K562 (cell line): ENCODE measurements around the gene ST6GALNAC1. TPM values are rescaled to one million over a fixed set of nuclear protein-coding genes. Genes with fewer than 3 reads are reported as not detected.
A peak's percentile ranks its signal among the peaks of the same experiment; 100 is the strongest.

Experiments
- ATAC-seq: fragments of 200-7000 bp; cut with Tn5 transposase; 3 replicates; pipeline ENCODE4 v1.9.1; 2020; ENCODE audit warnings: moderate library complexity
- BruUV-seq: library from RNA; stranded (reverse); fragments of 400-500 nt; replicated peaks from 2 replicates; lab custom pipeline; 2021; lab: Mats Ljungman, UMichigan
- CTCF ChIA-PET: fragments of 300-600 bp; formaldehyde crosslinking; extraction: SDS; loops from one replicate; lab custom pipeline; 2021; ENCODE audit warnings: low intra/inter-chr PET ratio; lab: Yijun Ruan, JAX
- POLR2A ChIA-PET: fragments of 300-600, 350-650 bp; sonication (Branson Sonifier 250); formaldehyde crosslinking; extraction: SDS; loops from one replicate; lab custom pipeline; 2021; ENCODE audit warnings: antibody characterized with exemption, inconsistent platforms; lab: Yijun Ruan, JAX
- DNase-seq, 4 experiments: peaks; one replicate each; pipeline versions ENCODE4 v3.0.0 to v3.0.0-alpha.2; 2011 to 2018; ENCODE audit warnings: low spot score in 3 of 4, mixed read lengths in 3 of 4; ENCODE audit errors: extremely low read depth in 1 of 4
- FAIRE-seq: peaks from 2 replicates; lab custom pipeline; 2011; peaks lifted over from hg19 to GRCh38; lab: Jason Lieb, UNC
- H2AFZ ChIP-seq: 2 replicates; pipeline ENCODE4 v1.6.0; 2011; ENCODE audit warnings: low read depth, low read length, control low read depth, inconsistent platforms
- H3K27ac ChIP-seq: fragments of 200-600 bp; 3 replicates; pipeline ENCODE4 v1.8.0; 2011; ENCODE audit warnings: low read depth, mild to moderate bottlenecking, control low read depth, inconsistent platforms, low read length, moderate library complexity, mixed read lengths; ENCODE audit errors: extremely low read depth
- H3K27me3 ChIP-seq, 2 experiments: fragments of 300-600 bp in 1 of 2; 2 replicates in 1 of 2; 3 replicates in 1 of 2; pipeline versions ENCODE4 v1.6.0 to v1.8.0; 2011; ENCODE audit warnings: inconsistent platforms in 2 of 2, low read length in 2 of 2, mild to moderate bottlenecking in 1 of 2, mixed read lengths in 1 of 2, moderate library complexity in 1 of 2; ENCODE audit not compliant: control insufficient read depth in 2 of 2, insufficient read depth in 2 of 2
- H3K36me3 ChIP-seq: fragments of 300-600 bp; 3 replicates; pipeline ENCODE4 v1.8.0; 2011; ENCODE audit warnings: mild to moderate bottlenecking, low read length, inconsistent platforms; ENCODE audit not compliant: control insufficient read depth, insufficient read depth
- H3K4me1 ChIP-seq, 2 experiments: fragments of 200-600 bp in 1 of 2; replicated peaks in 1 of 2; 2 replicates in 1 of 2; 3 replicates in 1 of 2; pipeline versions ENCODE4 v1.5.1 to v1.8.0; 2011; ENCODE audit warnings: inconsistent platforms in 2 of 2, low read length in 2 of 2, mild to moderate bottlenecking in 1 of 2, mixed read lengths in 1 of 2, moderate library complexity in 1 of 2; ENCODE audit not compliant: control insufficient read depth in 2 of 2, insufficient read depth in 2 of 2
- H3K4me2 ChIP-seq: 2 replicates; pipeline ENCODE4 v1.6.1; 2011; ENCODE audit warnings: low read length, control low read depth, inconsistent platforms, mixed read lengths; ENCODE audit not compliant: insufficient read depth
- H3K4me3 ChIP-seq: fragments of 200-600 bp; sonication (generic), shearing (Covaris generic); 2 replicates; pipeline ENCODE4 v1.5.1; 2016; ENCODE audit warnings: control low read depth, inconsistent platforms
- H3K79me2 ChIP-seq: fragments of 200-600 bp; 3 replicates; pipeline ENCODE4 v1.8.0; 2011; ENCODE audit warnings: low read length, inconsistent platforms; ENCODE audit not compliant: control insufficient read depth, insufficient read depth
- H3K9ac ChIP-seq, 2 experiments: 2 replicates each; pipeline versions ENCODE4 v1.6.0 to v1.6.1; 2011; ENCODE audit warnings: low read depth in 2 of 2, low read length in 2 of 2, control low read depth in 1 of 2, inconsistent platforms in 1 of 2, mild to moderate bottlenecking in 1 of 2, mixed read lengths in 1 of 2; ENCODE audit not compliant: insufficient read depth in 1 of 2
- H3K9me1 ChIP-seq: one replicate; pipeline ENCODE4 v1.6.0; 2011; ENCODE audit warnings: inconsistent platforms, mild to moderate bottlenecking, low read length, moderate library complexity; ENCODE audit not compliant: control insufficient read depth, insufficient read depth
- H3K9me3 ChIP-seq: replicated peaks from 2 replicates; pipeline ENCODE4 v1.5.1; 2011; ENCODE audit warnings: low read depth, low read length, inconsistent platforms; ENCODE audit not compliant: control insufficient read depth, insufficient read depth
- H4K20me1 ChIP-seq: replicated peaks from 2 replicates; pipeline ENCODE4 v1.6.1; 2011; ENCODE audit warnings: low read length, inconsistent platforms, mixed read lengths; ENCODE audit not compliant: control insufficient read depth, insufficient read depth
- ATF1 ChIP-seq, 2 experiments: fragments of 450-650 bp in 1 of 2; IDR thresholded peaks; 2 replicates each; pipeline ENCODE4 v1.6.1; 2016; ENCODE audit warnings: missing compliant biosample characterization in 1 of 2, missing genetic modification characterization in 1 of 2
- HEY1 ChIP-seq: fragments of 250-450 bp; sonication (Bioruptor Pico); IDR thresholded peaks from 2 replicates; pipeline ENCODE4 v1.5.0; 2020; ENCODE audit warnings: mild to moderate bottlenecking, moderate library complexity, borderline replicate concordance
- HMG20A ChIP-seq: fragments of 450-650 bp; formaldehyde crosslinking; conservative IDR thresholded peaks from 2 replicates; pipeline ENCODE4 v1.4.0; 2020; ENCODE audit warnings: mild to moderate bottlenecking, mixed read lengths
- NCOR1 ChIP-seq: fragments of 450-650 bp; IDR thresholded peaks from 2 replicates; pipeline ENCODE4 v1.6.1; 2016; ENCODE audit warnings: mild to moderate bottlenecking, moderate library complexity
- POLR2A ChIP-seq: fragments of 450-650 bp; conservative IDR thresholded peaks from 2 replicates; pipeline ENCODE4 v1.6.1; 2016
- RAD21 ChIP-seq, 2 experiments: fragments of 250-450 bp in 1 of 2; fragments of 450-650 bp in 1 of 2; sonication (Bioruptor Pico) in 1 of 2; formaldehyde crosslinking in 1 of 2; IDR thresholded peaks in 1 of 2; conservative IDR thresholded peaks in 1 of 2; 2 replicates each; pipeline versions ENCODE4 v1.4.0 to v1.8.0; 2020 to 2022; ENCODE audit warnings: mild to moderate bottlenecking in 2 of 2, moderate library complexity in 1 of 2
- RBM39 ChIP-seq: fragments of 200-400 bp; formaldehyde crosslinking; optimal IDR thresholded peaks from 2 replicates; pipeline ENCODE3; 2018; ENCODE audit warnings: low read depth, low read length
- SP2 ChIP-seq: IDR thresholded peaks from 2 replicates; pipeline ENCODE4 v1.6.1; 2011; ENCODE audit warnings: mild to moderate bottlenecking, low read depth, low read length, moderate library complexity; ENCODE audit not compliant: poor library complexity, severe bottlenecking; ENCODE audit errors: extremely low read depth
- SREBF1 ChIP-seq: fragments of 150-350 bp; IDR thresholded peaks from 2 replicates; pipeline ENCODE4 v1.6.1; 2014; ENCODE audit warnings: antibody characterized with exemption, low read depth, low read length, borderline replicate concordance
- TCF7L2 ChIP-seq: fragments of 150-350 bp; IDR thresholded peaks from 2 replicates; pipeline ENCODE4 v1.6.1; 2016; ENCODE audit warnings: low read depth, mild to moderate bottlenecking, low read length, moderate library complexity
- ZNF184 ChIP-seq: sonication (generic); formaldehyde crosslinking; IDR thresholded peaks from 2 replicates; pipeline ENCODE4 v1.5.0; 2020; ENCODE audit warnings: missing genetic modification reagents
- ZNF444 ChIP-seq: fragments of 250-450 bp; sonication (Bioruptor Pico); IDR thresholded peaks from 2 replicates; pipeline ENCODE4 v1.4.0; 2020; ENCODE audit warnings: mild to moderate bottlenecking, moderate library complexity
- ZNF696 ChIP-seq: fragments of 250-450 bp; sonication (Bioruptor Pico); conservative IDR thresholded peaks from 2 replicates; pipeline ENCODE4 v1.4.0; 2020; ENCODE audit warnings: mild to moderate bottlenecking, moderate library complexity
- ZNF75A ChIP-seq: fragments of 450-650 bp; formaldehyde crosslinking; IDR thresholded peaks from 2 replicates; pipeline ENCODE4 v1.4.0; 2020; ENCODE audit warnings: mild to moderate bottlenecking
- ZSCAN29 ChIP-seq: fragments of 450-650 bp; IDR thresholded peaks from 2 replicates; pipeline ENCODE4 v1.6.1; 2017
- WGBS: fragments of 100-300 bp; shearing (Covaris generic); methylation state at CpG from one replicate; pipeline ENCODE4 v1.1.6; 2016; ENCODE audit warnings: low coverage, mixed read lengths; ENCODE audit not compliant: insufficient coverage; ENCODE audit errors: missing lambda C conversion rate; 5-methylcytosine and 5-hydroxymethylcytosine counted together
- in situ Hi-C: fragments of 300-500 bp; cut with MboI; formaldehyde crosslinking; loops from 4 replicates; pipeline ENCODE4 v1.15.0; 2018; ENCODE audit warnings: inconsistent platforms, mixed read lengths
- intact Hi-C: fragments of 100-400 bp; cut with micrococcal nuclease; formaldehyde crosslinking; loops from 2 replicates; pipeline ENCODE4 v1.14.2; 2022
- polyA plus RNA-seq, 8 experiments: library from polyadenylated mRNA; depleted of rRNA in 4 of 8; stranded (reverse) in 5 of 8; unstranded in 3 of 8; fragments of >200 nt; fragmentation: Nextera tagmentation in 2 of 8; fragmentation: Illumina TruSeq in 1 of 8; extraction: Ambion mirVana in 2 of 8; extraction: Trizol in 1 of 8; gene quantifications; 2 replicates each; pipeline versions ENCODE4 v1.2.1 to v1.2.3, GENCODE V29; 2011 to 2014; ENCODE audit warnings: inconsistent platforms in 1 of 8, missing spikeins in 1 of 8
- total RNA-seq, 7 experiments: library from RNA; depleted of rRNA in 6 of 7; stranded (reverse); fragments of >200 nt in 6 of 7; fragmentation: Illumina TruSeq in 2 of 7; extraction: Trizol in 2 of 7; gene quantifications; 2 replicates each; pipeline versions ENCODE4 v1.2.1 to v1.2.3, GENCODE V29; 2011 to 2021; ENCODE audit warnings: low replicate concordance in 1 of 7
- TF ChIP-seq, protein P1 (sequence below): sonication (generic); formaldehyde crosslinking; IDR thresholded peaks from 2 replicates; pipeline ENCODE4 v1.9.0; 2022; ENCODE audit warnings: mild to moderate bottlenecking, missing genetic modification reagents
- TF ChIP-seq, protein P2 (sequence below): sonication (generic); formaldehyde crosslinking; IDR thresholded peaks from 2 replicates; pipeline ENCODE4 v1.8.0; 2022; ENCODE audit warnings: mild to moderate bottlenecking, low read depth, missing genetic modification reagents
- TF ChIP-seq, protein P3 (sequence below): IDR thresholded peaks from 2 replicates; pipeline ENCODE4 v1.6.1; 2011; ENCODE audit warnings: borderline replicate concordance, low read depth, mild to moderate bottlenecking, moderate library complexity, low read length; ENCODE audit not compliant: insufficient read depth, poor library complexity, severe bottlenecking

The ST6GALNAC1 gene
- total and polyA plus RNA-seq, 9 of the 15 experiments (the other 6 are each of a cell fraction or from before 2014, with no cell fraction given): 20.6 to 68.4 (median 50.5) TPM

DNA sequence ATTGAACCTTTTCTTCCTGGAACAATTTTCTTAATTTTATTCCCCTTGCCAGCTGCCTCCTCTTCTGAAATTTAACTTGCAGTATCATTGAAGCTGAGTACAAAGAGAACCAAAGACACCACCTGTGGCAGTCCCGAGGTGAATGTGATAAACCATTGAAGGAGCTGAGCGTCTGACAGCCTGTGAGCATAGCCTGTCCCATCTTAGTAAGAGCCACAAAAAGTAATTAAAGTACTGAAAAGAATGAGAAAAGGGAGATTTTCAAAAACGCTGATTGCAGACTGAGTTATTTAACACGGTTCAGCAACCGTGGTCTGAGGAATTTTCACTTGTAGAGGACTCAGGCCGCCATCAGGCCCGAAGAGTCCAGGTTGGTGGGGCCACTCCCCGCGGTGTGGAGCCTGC lies 27.2 kb upstream of the ST6GALNAC1 start:
- peak overlapping the region; percentile 85 for H3K4me2 ChIP-seq
- H3K4me3 ChIP-seq: 0 out of 2 replicates have a peak overlapping the region, but pooled peaks have one; percentile 22
- TF ChIP-seq HEY1 (CRISPR knock-in tag) (no peak), ZNF444 (CRISPR knock-in tag) (no peak), SREBF1 (no peak), ZNF184 (CRISPR knock-in tag) (peak; percentile 93), RAD21 (CRISPR knock-in tag; conservative IDR thresholded peaks at IDR 0.05 in 1 of 2, IDR thresholded peaks at IDR 0.05 in 1 of 2) (no peak), HMG20A (CRISPR knock-in tag) (no peak), ZSCAN29 (no peak), ZNF75A (CRISPR knock-in tag) (no peak), POLR2A (no peak), TCF7L2 (no peak), SP2 (no peak), RBM39 (no peak), NCOR1 (no peak), ZNF696 (CRISPR knock-in tag) (no peak), ATF1 (CRISPR knock-in tag; IDR thresholded peaks at IDR 0.05) (no peak), ATF1 (tag; IDR thresholded peaks at IDR 0.05) (no peak)
- TF ChIP-seq, protein P1, sequence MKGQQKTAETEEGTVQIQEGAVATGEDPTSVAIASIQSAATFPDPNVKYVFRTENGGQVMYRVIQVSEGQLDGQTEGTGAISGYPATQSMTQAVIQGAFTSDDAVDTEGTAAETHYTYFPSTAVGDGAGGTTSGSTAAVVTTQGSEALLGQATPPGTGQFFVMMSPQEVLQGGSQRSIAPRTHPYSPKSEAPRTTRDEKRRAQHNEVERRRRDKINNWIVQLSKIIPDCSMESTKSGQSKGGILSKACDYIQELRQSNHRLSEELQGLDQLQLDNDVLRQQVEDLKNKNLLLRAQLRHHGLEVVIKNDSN: no peak
- TF ChIP-seq, protein P2, sequence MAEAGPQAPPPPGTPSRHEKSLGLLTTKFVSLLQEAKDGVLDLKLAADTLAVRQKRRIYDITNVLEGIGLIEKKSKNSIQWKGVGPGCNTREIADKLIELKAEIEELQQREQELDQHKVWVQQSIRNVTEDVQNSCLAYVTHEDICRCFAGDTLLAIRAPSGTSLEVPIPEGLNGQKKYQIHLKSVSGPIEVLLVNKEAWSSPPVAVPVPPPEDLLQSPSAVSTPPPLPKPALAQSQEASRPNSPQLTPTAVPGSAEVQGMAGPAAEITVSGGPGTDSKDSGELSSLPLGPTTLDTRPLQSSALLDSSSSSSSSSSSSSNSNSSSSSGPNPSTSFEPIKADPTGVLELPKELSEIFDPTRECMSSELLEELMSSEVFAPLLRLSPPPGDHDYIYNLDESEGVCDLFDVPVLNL (CRISPR knock-in tag): no peak
- TF ChIP-seq, protein P3, sequence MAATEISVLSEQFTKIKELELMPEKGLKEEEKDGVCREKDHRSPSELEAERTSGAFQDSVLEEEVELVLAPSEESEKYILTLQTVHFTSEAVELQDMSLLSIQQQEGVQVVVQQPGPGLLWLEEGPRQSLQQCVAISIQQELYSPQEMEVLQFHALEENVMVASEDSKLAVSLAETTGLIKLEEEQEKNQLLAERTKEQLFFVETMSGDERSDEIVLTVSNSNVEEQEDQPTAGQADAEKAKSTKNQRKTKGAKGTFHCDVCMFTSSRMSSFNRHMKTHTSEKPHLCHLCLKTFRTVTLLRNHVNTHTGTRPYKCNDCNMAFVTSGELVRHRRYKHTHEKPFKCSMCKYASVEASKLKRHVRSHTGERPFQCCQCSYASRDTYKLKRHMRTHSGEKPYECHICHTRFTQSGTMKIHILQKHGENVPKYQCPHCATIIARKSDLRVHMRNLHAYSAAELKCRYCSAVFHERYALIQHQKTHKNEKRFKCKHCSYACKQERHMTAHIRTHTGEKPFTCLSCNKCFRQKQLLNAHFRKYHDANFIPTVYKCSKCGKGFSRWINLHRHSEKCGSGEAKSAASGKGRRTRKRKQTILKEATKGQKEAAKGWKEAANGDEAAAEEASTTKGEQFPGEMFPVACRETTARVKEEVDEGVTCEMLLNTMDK: peak; percentile 83

More for the DNA sequence above, 27.2 kb upstream of the ST6GALNAC1 start:
- in situ Hi-C loops (no loop called here), intact Hi-C loops (loop anchor here (5.0 kb wide), 1 partner anchor 33 kb away; no protein-coding TSS in a partner anchor)
- H3K36me3 ChIP-seq: no peaks in the 10 kb centered on the region
- H3K4me1 ChIP-seq: peaks cover 30 to 37% of the 10 kb centered on the region in 2 experiments; a peak in 4 of 5 replicates
- no peaks in the 10 kb centered on the region for H3K9me1 ChIP-seq
- peak overlapping the region; percentile 96 for H2AFZ ChIP-seq
- peak overlapping the region; percentile 85 for H3K27ac ChIP-seq
- no TSS peak for BruUV-seq
- FAIRE-seq (no peak), ATAC-seq (peak; percentile 38; the same call in 2 of the 3 replicates), DNase-seq (no peak)
- no peaks in the 10 kb centered on the region for H3K9me3 ChIP-seq
- WGBS: 29% methylated on average over 9 of the region's 9 CpGs
- ChIA-PET POLR2A (interaction anchor here (0.6 to 1.9 kb wide), 11 partner anchors 11 to 113 kb away, joined by 3 to 10 read pairs (median 5); no protein-coding TSS in a partner anchor), CTCF (no interaction called here)
- peaks cover 7% of the 10 kb centered on the region; the same call in 2 of the 3 replicates for H3K79me2 ChIP-seq
- no peaks in the 10 kb centered on the region for H3K27me3 ChIP-seq
- H4K20me1 ChIP-seq: no peaks in the 10 kb centered on the region
- peak overlapping the region; percentile 84 to 89 for H3K9ac ChIP-seq
